WTC11 (cell line): ENCODE results near the gene PDCD10. TPM values are rescaled to one million over a fixed set of nuclear protein-coding genes. Genes with fewer than 3 reads are reported as not detected.

Experiments used
- ATAC-seq: fragments of 200-7000 bp; cut with Tn5 transposase; 2 replicates; pipeline ENCODE4 v1.10.0; 2021; ENCODE audit warnings: mild to moderate bottlenecking, moderate library complexity
- CTCF ChIA-PET: fragments of 300-600 bp; sonication (Branson Sonifier 250); formaldehyde crosslinking; loops from one replicate; lab custom pipeline; 2021; ENCODE audit warnings: antibody characterized with exemption; lab: Charles Lee
- POLR2A ChIA-PET: fragments of 350-600 bp; sonication (Branson Sonifier 250); formaldehyde crosslinking; loops from one replicate; lab custom pipeline; 2021; ENCODE audit warnings: antibody characterized with exemption; lab: Charles Lee
- DNase-seq: peaks from one replicate; pipeline ENCODE4 v3.0.0; 2021; ENCODE audit warnings: low spot score
- H3K27ac Mint-ChIP-seq: 2 replicates; pipeline ENCODE4 v1.8.0; 2021; ENCODE audit warnings: mixed read lengths
- H3K27me3 Mint-ChIP-seq: 2 replicates; pipeline ENCODE4 v1.8.0; 2021; ENCODE audit warnings: low read depth, mild to moderate bottlenecking, moderate library complexity, mixed read lengths
- H3K36me3 Mint-ChIP-seq: 2 replicates; pipeline ENCODE4 v1.8.0; 2021; ENCODE audit warnings: mixed read lengths
- H3K4me1 Mint-ChIP-seq: 2 replicates; pipeline ENCODE4 v1.8.0; 2022; ENCODE audit warnings: mixed read lengths
- H3K4me3 Mint-ChIP-seq: 2 replicates; pipeline ENCODE4 v1.8.0; 2021; ENCODE audit warnings: mild to moderate bottlenecking, moderate library complexity, mixed read lengths
- H3K9me3 Mint-ChIP-seq: 2 replicates; pipeline ENCODE4 v1.8.0; 2021; ENCODE audit warnings: mixed read lengths
- ETV6 ChIP-seq: sonication (generic); formaldehyde crosslinking; IDR thresholded peaks from 2 replicates; pipeline ENCODE4 v1.8.1; 2022; ENCODE audit warnings: mild to moderate bottlenecking, missing genetic modification reagents
- FOXJ3 ChIP-seq: sonication (generic); formaldehyde crosslinking; IDR thresholded peaks from 2 replicates; pipeline ENCODE4 v1.9.0; 2021; ENCODE audit warnings: missing genetic modification reagents, mild to moderate bottlenecking, borderline replicate concordance
- GABPB1 ChIP-seq: sonication (generic); formaldehyde crosslinking; IDR thresholded peaks from 2 replicates; pipeline ENCODE4 v1.8.1; 2023; ENCODE audit warnings: mild to moderate bottlenecking, missing genetic modification reagents
- HMGA2 ChIP-seq: fragments of 250-450 bp; sonication (Bioruptor Pico); IDR thresholded peaks from 2 replicates; pipeline ENCODE4 v1.4.0; 2021; ENCODE audit warnings: mild to moderate bottlenecking, moderate library complexity
- NR2C2 ChIP-seq: sonication (generic); formaldehyde crosslinking; IDR thresholded peaks from 2 replicates; pipeline ENCODE4 v1.8.0; 2022; ENCODE audit warnings: mild to moderate bottlenecking, missing genetic modification reagents
- OVOL2 ChIP-seq: fragments of 250-450 bp; sonication (Bioruptor Pico); IDR thresholded peaks from 2 replicates; pipeline ENCODE4 v1.9.0; 2021; ENCODE audit warnings: mild to moderate bottlenecking, borderline replicate concordance
- RELA ChIP-seq: sonication (generic); formaldehyde crosslinking; IDR thresholded peaks from 2 replicates; pipeline ENCODE4 v1.8.1; 2022; ENCODE audit warnings: missing genetic modification reagents, mild to moderate bottlenecking, borderline replicate concordance
- ZNF396 ChIP-seq: fragments of 250-450 bp; sonication (Bioruptor Pico); IDR thresholded peaks from 2 replicates; pipeline ENCODE4 v1.8.0; 2021; ENCODE audit warnings: mild to moderate bottlenecking, moderate library complexity, borderline replicate concordance
- ZNF423 ChIP-seq: fragments of 250-450 bp; sonication (Bioruptor Pico); IDR thresholded peaks from 2 replicates; pipeline ENCODE4 v2.1.2; 2022; ENCODE audit warnings: mild to moderate bottlenecking, moderate library complexity
- total RNA-seq: library from RNA; stranded (reverse); gene quantifications from 3 replicates; pipeline ENCODE4 v1.2.3, GENCODE V29; 2021
- TF ChIP-seq, protein P1 (sequence below): fragments of 200-600 bp; IDR thresholded peaks from 2 replicates; pipeline ENCODE4 v1.8.0; 2022; ENCODE audit warnings: antibody characterized with exemption
- TF ChIP-seq, protein P2 (sequence below): sonication (generic); formaldehyde crosslinking; IDR thresholded peaks from 2 replicates; pipeline ENCODE4 v1.8.1; 2023; ENCODE audit warnings: mild to moderate bottlenecking, missing genetic modification reagents, moderate library complexity
- TF ChIP-seq, protein P3 (sequence below): sonication (generic); formaldehyde crosslinking; IDR thresholded peaks from 2 replicates; pipeline ENCODE4 v1.8.0; 2022; ENCODE audit warnings: mild to moderate bottlenecking, missing genetic modification reagents
- TF ChIP-seq, protein P4 (sequence below): fragments of 250-450 bp; sonication (Bioruptor Pico); conservative IDR thresholded peaks from 2 replicates; pipeline ENCODE4 v1.9.0; 2021; ENCODE audit warnings: mild to moderate bottlenecking
- TF ChIP-seq, protein P5 (sequence below): sonication (generic); formaldehyde crosslinking; IDR thresholded peaks from 2 replicates; pipeline ENCODE4 v1.8.1; 2023; ENCODE audit warnings: mild to moderate bottlenecking, missing genetic modification reagents
- TF ChIP-seq, protein P6 (sequence below): sonication (generic); formaldehyde crosslinking; IDR thresholded peaks from 2 replicates; pipeline ENCODE4 v1.8.1; 2022; ENCODE audit warnings: mild to moderate bottlenecking, moderate library complexity, missing genetic modification reagents
- TF ChIP-seq, protein P7 (sequence below): sonication (generic); formaldehyde crosslinking; IDR thresholded peaks from 2 replicates; pipeline ENCODE4 v1.8.0; 2023; ENCODE audit warnings: missing genetic modification reagents, mild to moderate bottlenecking, borderline replicate concordance
- TF ChIP-seq, protein P8 (sequence below): sonication (generic); formaldehyde crosslinking; IDR thresholded peaks from 2 replicates; pipeline ENCODE4 v1.8.1; 2023; ENCODE audit warnings: mild to moderate bottlenecking, missing genetic modification reagents

PDCD10 gene
- total RNA-seq, 1 experiment from 2014 or later = 60.8 TPM

DNA sequence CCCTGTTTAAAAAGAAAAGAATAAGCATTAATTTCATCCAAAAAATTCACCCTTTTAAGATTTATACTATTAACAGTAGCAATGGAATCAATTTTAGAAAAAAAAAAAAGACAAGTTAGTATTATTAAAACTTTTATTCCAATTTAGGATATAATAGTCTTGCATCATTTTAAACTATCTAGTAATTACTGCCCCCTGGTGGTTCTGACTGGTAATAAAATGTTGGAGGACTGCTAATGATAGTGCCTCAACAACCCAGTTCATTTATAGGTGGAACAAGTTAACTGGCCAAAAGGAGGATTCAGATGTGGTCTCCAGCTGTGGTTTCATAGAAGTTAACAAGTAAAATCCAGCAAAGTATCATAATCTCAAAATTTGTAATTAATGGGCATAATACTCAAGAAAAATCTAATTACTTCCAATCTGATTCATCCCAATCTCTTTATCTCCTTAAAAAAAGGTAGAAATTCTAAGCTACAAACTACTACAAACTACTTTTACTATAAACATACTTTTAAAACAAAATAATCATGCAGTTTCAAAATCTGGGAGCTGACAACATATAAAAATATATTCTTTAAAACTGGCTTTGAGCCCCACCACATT is 50.2 kb downstream of the PDCD10 start:
- TF ChIP-seq RELA (CRISPR knock-in tag) = no peak
- TF ChIP-seq, protein P1, sequence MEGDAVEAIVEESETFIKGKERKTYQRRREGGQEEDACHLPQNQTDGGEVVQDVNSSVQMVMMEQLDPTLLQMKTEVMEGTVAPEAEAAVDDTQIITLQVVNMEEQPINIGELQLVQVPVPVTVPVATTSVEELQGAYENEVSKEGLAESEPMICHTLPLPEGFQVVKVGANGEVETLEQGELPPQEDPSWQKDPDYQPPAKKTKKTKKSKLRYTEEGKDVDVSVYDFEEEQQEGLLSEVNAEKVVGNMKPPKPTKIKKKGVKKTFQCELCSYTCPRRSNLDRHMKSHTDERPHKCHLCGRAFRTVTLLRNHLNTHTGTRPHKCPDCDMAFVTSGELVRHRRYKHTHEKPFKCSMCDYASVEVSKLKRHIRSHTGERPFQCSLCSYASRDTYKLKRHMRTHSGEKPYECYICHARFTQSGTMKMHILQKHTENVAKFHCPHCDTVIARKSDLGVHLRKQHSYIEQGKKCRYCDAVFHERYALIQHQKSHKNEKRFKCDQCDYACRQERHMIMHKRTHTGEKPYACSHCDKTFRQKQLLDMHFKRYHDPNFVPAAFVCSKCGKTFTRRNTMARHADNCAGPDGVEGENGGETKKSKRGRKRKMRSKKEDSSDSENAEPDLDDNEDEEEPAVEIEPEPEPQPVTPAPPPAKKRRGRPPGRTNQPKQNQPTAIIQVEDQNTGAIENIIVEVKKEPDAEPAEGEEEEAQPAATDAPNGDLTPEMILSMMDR = peak; percentile 70
- 0 out of 2 replicates have a peak, but pooled peaks have one; percentile 38 for TF ChIP-seq GABPB1 (CRISPR knock-in tag)
- no peak for TF ChIP-seq HMGA2
- TF ChIP-seq, protein P2, sequence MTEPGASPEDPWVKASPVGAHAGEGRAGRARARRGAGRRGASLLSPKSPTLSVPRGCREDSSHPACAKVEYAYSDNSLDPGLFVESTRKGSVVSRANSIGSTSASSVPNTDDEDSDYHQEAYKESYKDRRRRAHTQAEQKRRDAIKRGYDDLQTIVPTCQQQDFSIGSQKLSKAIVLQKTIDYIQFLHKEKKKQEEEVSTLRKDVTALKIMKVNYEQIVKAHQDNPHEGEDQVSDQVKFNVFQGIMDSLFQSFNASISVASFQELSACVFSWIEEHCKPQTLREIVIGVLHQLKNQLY (CRISPR knock-in tag) = no peak
- TF ChIP-seq, protein P3, sequence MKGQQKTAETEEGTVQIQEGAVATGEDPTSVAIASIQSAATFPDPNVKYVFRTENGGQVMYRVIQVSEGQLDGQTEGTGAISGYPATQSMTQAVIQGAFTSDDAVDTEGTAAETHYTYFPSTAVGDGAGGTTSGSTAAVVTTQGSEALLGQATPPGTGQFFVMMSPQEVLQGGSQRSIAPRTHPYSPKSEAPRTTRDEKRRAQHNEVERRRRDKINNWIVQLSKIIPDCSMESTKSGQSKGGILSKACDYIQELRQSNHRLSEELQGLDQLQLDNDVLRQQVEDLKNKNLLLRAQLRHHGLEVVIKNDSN = no peak
- TF ChIP-seq ZNF423 (CRISPR knock-in tag) = no peak
- TF ChIP-seq NR2C2 (CRISPR knock-in tag) = no peak
- TF ChIP-seq, protein P4, sequence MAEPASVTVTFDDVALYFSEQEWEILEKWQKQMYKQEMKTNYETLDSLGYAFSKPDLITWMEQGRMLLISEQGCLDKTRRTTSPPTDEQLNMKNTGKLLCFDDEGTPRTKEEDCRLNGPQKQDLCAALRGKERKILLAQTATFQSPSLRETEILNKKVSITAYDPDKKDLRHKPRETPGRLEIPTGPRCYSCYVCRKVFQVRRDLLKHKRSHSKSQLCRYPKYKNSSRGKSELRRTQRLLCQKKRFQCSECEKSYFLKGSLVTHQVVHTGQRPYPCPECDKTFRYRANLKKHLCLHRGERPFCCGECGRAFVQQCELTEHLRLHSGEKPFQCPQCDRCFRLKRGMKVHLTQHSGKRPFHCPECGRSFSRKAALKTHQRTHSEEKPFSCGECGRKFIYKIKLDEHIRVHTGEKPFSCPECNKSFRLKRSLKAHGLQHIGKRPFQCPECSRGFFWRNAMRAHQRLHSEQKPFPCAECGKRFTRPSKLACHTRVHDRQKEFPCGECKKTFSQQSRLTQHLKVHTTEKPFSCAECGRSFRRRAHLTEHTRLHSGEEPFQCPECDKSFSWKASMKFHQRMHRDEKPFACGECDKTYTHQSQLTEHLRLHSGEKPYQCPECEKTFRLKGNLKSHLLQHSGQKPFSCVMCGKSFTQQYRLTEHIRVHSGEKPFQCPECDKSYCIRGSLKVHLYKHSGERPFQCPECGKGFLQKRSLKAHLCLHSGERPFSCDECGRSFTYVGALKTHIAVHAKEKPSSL = no peak
- TF ChIP-seq, protein P5, sequence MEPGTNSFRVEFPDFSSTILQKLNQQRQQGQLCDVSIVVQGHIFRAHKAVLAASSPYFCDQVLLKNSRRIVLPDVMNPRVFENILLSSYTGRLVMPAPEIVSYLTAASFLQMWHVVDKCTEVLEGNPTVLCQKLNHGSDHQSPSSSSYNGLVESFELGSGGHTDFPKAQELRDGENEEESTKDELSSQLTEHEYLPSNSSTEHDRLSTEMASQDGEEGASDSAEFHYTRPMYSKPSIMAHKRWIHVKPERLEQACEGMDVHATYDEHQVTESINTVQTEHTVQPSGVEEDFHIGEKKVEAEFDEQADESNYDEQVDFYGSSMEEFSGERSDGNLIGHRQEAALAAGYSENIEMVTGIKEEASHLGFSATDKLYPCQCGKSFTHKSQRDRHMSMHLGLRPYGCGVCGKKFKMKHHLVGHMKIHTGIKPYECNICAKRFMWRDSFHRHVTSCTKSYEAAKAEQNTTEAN (CRISPR knock-in tag) = no peak
- H3K4me1 Mint-ChIP-seq = peaks cover 12% of the 10 kb centered on the region
- H3K36me3 Mint-ChIP-seq = peaks cover 11% of the 10 kb centered on the region; the same call in 1 of the 2 replicates
- ATAC-seq = peak; percentile 82
- H3K27me3 Mint-ChIP-seq = no peaks in the 10 kb centered on the region
- no peak overlapping the region for H3K27ac Mint-ChIP-seq
- H3K9me3 Mint-ChIP-seq = no peaks in the 10 kb centered on the region
- CTCF ChIA-PET = interaction anchor here (0.8 to 2.6 kb wide), 13 partner anchors 9 to 305 kb away, joined by 3 to 28 read pairs (median 4); partner anchors contain the start of gene ZBBX
- peak; percentile 23 for DNase-seq
- no peak overlapping the region for H3K4me3 Mint-ChIP-seq
- POLR2A ChIA-PET = no interaction called here

DNA sequence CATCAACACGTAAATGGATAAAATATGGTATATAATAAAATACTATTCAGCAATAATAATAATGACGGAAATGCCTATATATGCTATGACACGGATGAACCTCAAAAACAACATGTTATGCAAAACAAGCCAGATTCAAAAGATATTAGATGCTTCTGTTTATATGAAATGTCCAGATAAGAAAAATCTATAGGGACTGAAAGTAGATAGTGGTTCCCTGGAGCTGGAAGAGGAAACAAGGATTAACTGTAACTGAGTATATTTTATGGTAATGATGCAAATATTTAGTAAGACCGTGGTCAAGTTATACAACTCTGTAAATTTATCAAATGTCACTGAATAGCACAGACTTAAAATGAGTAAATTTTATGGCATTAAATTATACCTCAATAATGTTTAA is 55.2 kb downstream of the PDCD10 start:
- H3K4me1 Mint-ChIP-seq = no peaks in the 10 kb centered on the region
- ATAC-seq (no peak), DNase-seq (no peak)
- no peak overlapping the region for H3K27ac Mint-ChIP-seq
- H3K27me3 Mint-ChIP-seq = no peaks in the 10 kb centered on the region
- ChIA-PET POLR2A (no interaction called here), CTCF (no interaction called here)
- H3K36me3 Mint-ChIP-seq = peaks cover 49% of the 10 kb centered on the region
- peaks cover 28% of the 10 kb centered on the region for H3K9me3 Mint-ChIP-seq
- H3K4me3 Mint-ChIP-seq = no peak overlapping the region
- TF ChIP-seq ZNF396 (no peak), FOXJ3 (no peak), ETV6 (CRISPR knock-in tag) (no peak), OVOL2 (CRISPR knock-in tag) (no peak)
- TF ChIP-seq, protein P6, sequence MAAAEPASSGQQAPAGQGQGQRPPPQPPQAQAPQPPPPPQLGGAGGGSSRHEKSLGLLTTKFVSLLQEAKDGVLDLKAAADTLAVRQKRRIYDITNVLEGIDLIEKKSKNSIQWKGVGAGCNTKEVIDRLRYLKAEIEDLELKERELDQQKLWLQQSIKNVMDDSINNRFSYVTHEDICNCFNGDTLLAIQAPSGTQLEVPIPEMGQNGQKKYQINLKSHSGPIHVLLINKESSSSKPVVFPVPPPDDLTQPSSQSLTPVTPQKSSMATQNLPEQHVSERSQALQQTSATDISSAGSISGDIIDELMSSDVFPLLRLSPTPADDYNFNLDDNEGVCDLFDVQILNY (CRISPR knock-in tag) = no peak
- TF ChIP-seq, protein P7, sequence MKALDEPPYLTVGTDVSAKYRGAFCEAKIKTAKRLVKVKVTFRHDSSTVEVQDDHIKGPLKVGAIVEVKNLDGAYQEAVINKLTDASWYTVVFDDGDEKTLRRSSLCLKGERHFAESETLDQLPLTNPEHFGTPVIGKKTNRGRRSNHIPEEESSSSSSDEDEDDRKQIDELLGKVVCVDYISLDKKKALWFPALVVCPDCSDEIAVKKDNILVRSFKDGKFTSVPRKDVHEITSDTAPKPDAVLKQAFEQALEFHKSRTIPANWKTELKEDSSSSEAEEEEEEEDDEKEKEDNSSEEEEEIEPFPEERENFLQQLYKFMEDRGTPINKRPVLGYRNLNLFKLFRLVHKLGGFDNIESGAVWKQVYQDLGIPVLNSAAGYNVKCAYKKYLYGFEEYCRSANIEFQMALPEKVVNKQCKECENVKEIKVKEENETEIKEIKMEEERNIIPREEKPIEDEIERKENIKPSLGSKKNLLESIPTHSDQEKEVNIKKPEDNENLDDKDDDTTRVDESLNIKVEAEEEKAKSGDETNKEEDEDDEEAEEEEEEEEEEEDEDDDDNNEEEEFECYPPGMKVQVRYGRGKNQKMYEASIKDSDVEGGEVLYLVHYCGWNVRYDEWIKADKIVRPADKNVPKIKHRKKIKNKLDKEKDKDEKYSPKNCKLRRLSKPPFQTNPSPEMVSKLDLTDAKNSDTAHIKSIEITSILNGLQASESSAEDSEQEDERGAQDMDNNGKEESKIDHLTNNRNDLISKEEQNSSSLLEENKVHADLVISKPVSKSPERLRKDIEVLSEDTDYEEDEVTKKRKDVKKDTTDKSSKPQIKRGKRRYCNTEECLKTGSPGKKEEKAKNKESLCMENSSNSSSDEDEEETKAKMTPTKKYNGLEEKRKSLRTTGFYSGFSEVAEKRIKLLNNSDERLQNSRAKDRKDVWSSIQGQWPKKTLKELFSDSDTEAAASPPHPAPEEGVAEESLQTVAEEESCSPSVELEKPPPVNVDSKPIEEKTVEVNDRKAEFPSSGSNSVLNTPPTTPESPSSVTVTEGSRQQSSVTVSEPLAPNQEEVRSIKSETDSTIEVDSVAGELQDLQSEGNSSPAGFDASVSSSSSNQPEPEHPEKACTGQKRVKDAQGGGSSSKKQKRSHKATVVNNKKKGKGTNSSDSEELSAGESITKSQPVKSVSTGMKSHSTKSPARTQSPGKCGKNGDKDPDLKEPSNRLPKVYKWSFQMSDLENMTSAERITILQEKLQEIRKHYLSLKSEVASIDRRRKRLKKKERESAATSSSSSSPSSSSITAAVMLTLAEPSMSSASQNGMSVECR (CRISPR knock-in tag) = no peak
- TF ChIP-seq, protein P8, sequence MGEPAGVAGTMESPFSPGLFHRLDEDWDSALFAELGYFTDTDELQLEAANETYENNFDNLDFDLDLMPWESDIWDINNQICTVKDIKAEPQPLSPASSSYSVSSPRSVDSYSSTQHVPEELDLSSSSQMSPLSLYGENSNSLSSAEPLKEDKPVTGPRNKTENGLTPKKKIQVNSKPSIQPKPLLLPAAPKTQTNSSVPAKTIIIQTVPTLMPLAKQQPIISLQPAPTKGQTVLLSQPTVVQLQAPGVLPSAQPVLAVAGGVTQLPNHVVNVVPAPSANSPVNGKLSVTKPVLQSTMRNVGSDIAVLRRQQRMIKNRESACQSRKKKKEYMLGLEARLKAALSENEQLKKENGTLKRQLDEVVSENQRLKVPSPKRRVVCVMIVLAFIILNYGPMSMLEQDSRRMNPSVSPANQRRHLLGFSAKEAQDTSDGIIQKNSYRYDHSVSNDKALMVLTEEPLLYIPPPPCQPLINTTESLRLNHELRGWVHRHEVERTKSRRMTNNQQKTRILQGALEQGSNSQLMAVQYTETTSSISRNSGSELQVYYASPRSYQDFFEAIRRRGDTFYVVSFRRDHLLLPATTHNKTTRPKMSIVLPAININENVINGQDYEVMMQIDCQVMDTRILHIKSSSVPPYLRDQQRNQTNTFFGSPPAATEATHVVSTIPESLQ = no peak
